GM23338 (cell line): ENCODE measurements around the gene DMD. TPM values are rescaled to one million over a fixed set of nuclear protein-coding genes. Genes with fewer than 3 reads are reported as not detected.

Source experiments
- ATAC-seq: fragments of 200-7000 bp; cut with Tn5 transposase; 3 replicates; pipeline ENCODE4 v1.9.1; 2020
- DNase-seq: peaks from one replicate; pipeline ENCODE4 v3.0.0-alpha.2; 2015; ENCODE audit warnings: low spot score
- H2AFZ ChIP-seq: fragments of 200-600 bp; sonication (generic); 2 replicates; pipeline ENCODE4 v1.8.0; 2016; ENCODE audit warnings: antibody characterized with exemption, mild to moderate bottlenecking, moderate library complexity
- H3F3A ChIP-seq: fragments of 200-600 bp; sonication (generic); replicated peaks from 2 replicates; pipeline ENCODE4 v1.8.0; 2017; ENCODE audit warnings: antibody characterized with exemption, mixed run types, low read depth
- H3K27ac ChIP-seq: fragments of 200-600 bp; sonication (generic); 2 replicates; pipeline ENCODE4 v1.6.1; 2016; ENCODE audit warnings: low read depth
- H3K27me3 ChIP-seq: fragments of 200-600 bp; sonication (generic); 2 replicates; pipeline ENCODE4 v1.8.0; 2016; ENCODE audit warnings: mild to moderate bottlenecking, mixed run types, moderate library complexity; ENCODE audit not compliant: insufficient read depth
- H3K36me3 ChIP-seq: fragments of 200-600 bp; sonication (generic); 2 replicates; pipeline ENCODE4 v1.8.0; 2016; ENCODE audit warnings: mild to moderate bottlenecking; ENCODE audit not compliant: insufficient read depth
- H3K4me1 ChIP-seq: fragments of 200-600 bp; sonication (generic); 2 replicates; pipeline ENCODE4 v1.8.0; 2016; ENCODE audit warnings: mild to moderate bottlenecking, moderate library complexity; ENCODE audit not compliant: insufficient read depth
- H3K4me2 ChIP-seq: fragments of 200-600 bp; sonication (generic); 2 replicates; pipeline ENCODE4 v1.7.1; 2017; ENCODE audit warnings: mixed run types
- H3K4me3 ChIP-seq: fragments of 200-600 bp; sonication (generic); 2 replicates; pipeline ENCODE4 v1.6.1; 2016; ENCODE audit warnings: mixed run types
- H3K79me2 ChIP-seq: fragments of 200-600 bp; sonication (generic); replicated peaks from 2 replicates; pipeline ENCODE4 v1.8.0; 2017; ENCODE audit warnings: mild to moderate bottlenecking; ENCODE audit not compliant: insufficient read depth
- H3K9me2 ChIP-seq: fragments of 200-600 bp; sonication (generic); 2 replicates; pipeline ENCODE4 v1.8.0; 2017; ENCODE audit not compliant: insufficient read depth
- H4K20me1 ChIP-seq: fragments of 200-600 bp; sonication (generic); replicated peaks from 2 replicates; pipeline ENCODE4 v1.8.0; 2017; ENCODE audit warnings: mild to moderate bottlenecking; ENCODE audit not compliant: insufficient read depth
- H3K27ac Mint-ChIP-seq: 2 replicates; pipeline ENCODE4 v1.8.0; 2020; ENCODE audit warnings: inconsistent platforms, mild to moderate bottlenecking, moderate library complexity, mixed read lengths
- H3K27me3 Mint-ChIP-seq: 3 replicates; pipeline ENCODE4 v1.8.0; 2022; ENCODE audit warnings: low read depth, mild to moderate bottlenecking, moderate library complexity, mixed read lengths, inconsistent platforms; ENCODE audit not compliant: insufficient read depth, poor library complexity
- H3K36me3 Mint-ChIP-seq: 3 replicates; pipeline ENCODE4 v1.8.0; 2021; ENCODE audit warnings: low read depth, mild to moderate bottlenecking, inconsistent platforms, moderate library complexity, mixed read lengths
- H3K4me1 Mint-ChIP-seq: 3 replicates; pipeline ENCODE4 v1.8.0; 2020; ENCODE audit warnings: mild to moderate bottlenecking, inconsistent platforms, mixed read lengths
- H3K4me3 Mint-ChIP-seq: 3 replicates; pipeline ENCODE4 v1.8.0; 2021; ENCODE audit warnings: moderate library complexity, mild to moderate bottlenecking, inconsistent platforms, mixed read lengths
- H3K9me3 Mint-ChIP-seq: 3 replicates; pipeline ENCODE4 v1.8.0; 2020; ENCODE audit warnings: moderate library complexity, mild to moderate bottlenecking, inconsistent platforms, mixed read lengths
- CREB1 ChIP-seq: fragments of 250-450 bp; sonication (Bioruptor Pico); IDR thresholded peaks from 2 replicates; pipeline ENCODE4 v1.5.0; 2020; ENCODE audit warnings: low read depth, mild to moderate bottlenecking, moderate library complexity
- CTCF ChIP-seq, 2 experiments: fragments of 200-600 bp in 1 of 2; sonication (generic) in 1 of 2; conservative IDR thresholded peaks; 2 replicates each; pipeline versions ENCODE4 v1.5.1 to v1.6.1; 2016 to 2017; ENCODE audit warnings: antibody characterized with exemption in 2 of 2, low read depth in 2 of 2, mild to moderate bottlenecking in 2 of 2, moderate library complexity in 1 of 2
- JUNB ChIP-seq: IDR thresholded peaks from one replicate; pipeline ENCODE4 v1.6.1; 2016; ENCODE audit warnings: antibody characterized with exemption; ENCODE audit not compliant: unreplicated experiment
- ZNF114 ChIP-seq: fragments of 250-450 bp; sonication (Bioruptor Pico); IDR thresholded peaks from 2 replicates; pipeline ENCODE4 v1.5.0; 2020; ENCODE audit warnings: mild to moderate bottlenecking, moderate library complexity
- ZNF331 ChIP-seq: fragments of 250-450 bp; sonication (Bioruptor Pico); IDR thresholded peaks from 2 replicates; pipeline ENCODE4 v1.5.0; 2020; ENCODE audit warnings: low read depth, mild to moderate bottlenecking, moderate library complexity
- polyA plus RNA-seq: library from polyadenylated mRNA; unstranded; fragments of >200 nt; fragmentation: Nextera tagmentation; extraction: Ambion mirVana; gene quantifications from 2 replicates; pipeline ENCODE4 v1.2.1, GENCODE V29; 2016
- total RNA-seq: library from RNA; depleted of rRNA; stranded (reverse); fragments of >200 nt; shearing (Covaris generic); gene quantifications from 2 replicates; pipeline ENCODE4 v1.2.3, GENCODE V29; 2014
- TF ChIP-seq, protein P1 (sequence below): IDR thresholded peaks from one replicate; pipeline ENCODE4 v1.6.1; 2018; ENCODE audit warnings: antibody characterized with exemption; ENCODE audit not compliant: unreplicated experiment

DMD gene
- total and polyA plus RNA-seq, 2 experiments from 2014 or later, result 4.5 to 7.6 TPM

DNA sequence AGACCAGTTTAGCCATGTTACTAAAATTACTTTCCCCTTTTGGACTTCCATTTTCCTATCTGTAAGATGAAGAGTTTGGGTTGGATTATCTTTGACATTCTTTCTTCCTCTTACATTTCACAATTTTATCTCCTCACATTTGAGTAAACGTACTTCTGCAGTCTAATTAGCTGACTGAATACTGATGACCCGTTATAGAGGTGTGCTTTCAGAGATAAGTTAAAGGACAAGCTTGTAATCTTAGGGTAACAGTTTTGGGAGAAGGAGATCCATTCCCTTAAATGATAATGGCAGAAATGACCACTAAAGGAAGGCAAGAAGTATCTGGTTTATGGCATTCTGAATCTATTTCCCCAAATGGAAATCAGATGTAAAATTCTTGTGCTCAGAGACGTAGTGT is 1916.9 kb downstream of the DMD start:
- no peak overlapping the region for H3K4me3 Mint-ChIP-seq
- Histone ChIP-seq H3K9me2 (no peaks in the 10 kb centered on the region), H3F3A (no peaks in the 10 kb centered on the region), H3K4me2 (no peak overlapping the region), H3K4me1 (no peaks in the 10 kb centered on the region), H3K4me3 (no peak overlapping the region), H3K27ac (no peak overlapping the region), H3K79me2 (no peaks in the 10 kb centered on the region), H4K20me1 (no peaks in the 10 kb centered on the region), H2AFZ (no peak overlapping the region), H3K36me3 (no peaks in the 10 kb centered on the region), H3K27me3 (no peaks in the 10 kb centered on the region)
- DNase-seq (no peak), ATAC-seq (no peak)
- no peak overlapping the region for H3K27ac Mint-ChIP-seq
- no peaks in the 10 kb centered on the region; the same call in 2 of the 3 replicates for H3K36me3 Mint-ChIP-seq
- TF ChIP-seq ZNF331 (CRISPR knock-in tag), result no peak
- TF ChIP-seq ZNF114 (CRISPR knock-in tag), result no peak
- TF ChIP-seq, protein P1, sequence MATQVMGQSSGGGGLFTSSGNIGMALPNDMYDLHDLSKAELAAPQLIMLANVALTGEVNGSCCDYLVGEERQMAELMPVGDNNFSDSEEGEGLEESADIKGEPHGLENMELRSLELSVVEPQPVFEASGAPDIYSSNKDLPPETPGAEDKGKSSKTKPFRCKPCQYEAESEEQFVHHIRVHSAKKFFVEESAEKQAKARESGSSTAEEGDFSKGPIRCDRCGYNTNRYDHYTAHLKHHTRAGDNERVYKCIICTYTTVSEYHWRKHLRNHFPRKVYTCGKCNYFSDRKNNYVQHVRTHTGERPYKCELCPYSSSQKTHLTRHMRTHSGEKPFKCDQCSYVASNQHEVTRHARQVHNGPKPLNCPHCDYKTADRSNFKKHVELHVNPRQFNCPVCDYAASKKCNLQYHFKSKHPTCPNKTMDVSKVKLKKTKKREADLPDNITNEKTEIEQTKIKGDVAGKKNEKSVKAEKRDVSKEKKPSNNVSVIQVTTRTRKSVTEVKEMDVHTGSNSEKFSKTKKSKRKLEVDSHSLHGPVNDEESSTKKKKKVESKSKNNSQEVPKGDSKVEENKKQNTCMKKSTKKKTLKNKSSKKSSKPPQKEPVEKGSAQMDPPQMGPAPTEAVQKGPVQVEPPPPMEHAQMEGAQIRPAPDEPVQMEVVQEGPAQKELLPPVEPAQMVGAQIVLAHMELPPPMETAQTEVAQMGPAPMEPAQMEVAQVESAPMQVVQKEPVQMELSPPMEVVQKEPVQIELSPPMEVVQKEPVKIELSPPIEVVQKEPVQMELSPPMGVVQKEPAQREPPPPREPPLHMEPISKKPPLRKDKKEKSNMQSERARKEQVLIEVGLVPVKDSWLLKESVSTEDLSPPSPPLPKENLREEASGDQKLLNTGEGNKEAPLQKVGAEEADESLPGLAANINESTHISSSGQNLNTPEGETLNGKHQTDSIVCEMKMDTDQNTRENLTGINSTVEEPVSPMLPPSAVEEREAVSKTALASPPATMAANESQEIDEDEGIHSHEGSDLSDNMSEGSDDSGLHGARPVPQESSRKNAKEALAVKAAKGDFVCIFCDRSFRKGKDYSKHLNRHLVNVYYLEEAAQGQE, result no peak
- TF ChIP-seq JUNB, result no peak
- H3K27me3 Mint-ChIP-seq, result no peaks in the 10 kb centered on the region
- no peaks in the 10 kb centered on the region; the same call in 2 of the 3 replicates for H3K9me3 Mint-ChIP-seq
- H3K4me1 Mint-ChIP-seq, result peaks cover 14% of the 10 kb centered on the region

GRCh38 chrX:31293409-31293808 is 1917.9 kb downstream of the DMD start:
- H3K4me1 ChIP-seq, result no peaks in the 10 kb centered on the region
- no peaks in the 10 kb centered on the region; the same call in 2 of the 3 replicates for H3K36me3 Mint-ChIP-seq
- no peaks in the 10 kb centered on the region for H3K9me2 ChIP-seq
- no peak overlapping the region for H3K4me3 ChIP-seq
- no peak overlapping the region for H3K4me2 ChIP-seq
- no peaks in the 10 kb centered on the region for H3K79me2 ChIP-seq
- no peaks in the 10 kb centered on the region for H3K27me3 Mint-ChIP-seq
- H3K27me3 ChIP-seq, result no peaks in the 10 kb centered on the region
- H4K20me1 ChIP-seq, result no peaks in the 10 kb centered on the region
- DNase-seq (no peak), ATAC-seq (peak; percentile 38)
- no peaks in the 10 kb centered on the region for H3F3A ChIP-seq
- no peaks in the 10 kb centered on the region; the same call in 2 of the 3 replicates for H3K9me3 Mint-ChIP-seq
- no peak overlapping the region for H2AFZ ChIP-seq
- H3K27ac Mint-ChIP-seq, result no peak overlapping the region; the same call in 1 of the 2 replicates
- peak; percentile 42 to 58 for TF ChIP-seq CTCF (conservative IDR thresholded peaks at IDR 0.05; ENCODE audit: low read depth in 2 of 2)
- TF ChIP-seq CREB1 (CRISPR knock-in tag), result no peak
- H3K27ac ChIP-seq, result no peak overlapping the region
- peaks cover 5% of the 10 kb centered on the region; the same call in 2 of the 3 replicates for H3K4me1 Mint-ChIP-seq
- H3K36me3 ChIP-seq, result no peaks in the 10 kb centered on the region
- no peak overlapping the region for H3K4me3 Mint-ChIP-seq
